ENCODE measurements around the gene TTC39C.

- no peak for TF ChIP-seq CTCF (IDR thresholded peaks at IDR 0.05)
- TF ChIP-seq ZFX (IDR thresholded peaks at IDR 0.05; ENCODE audit: borderline replicate concordance), result no peak
These were observed 163.1 kb downstream of the TTC39C start for GRCh38 chr18:24177499-24178133.

All from 22Rv1 (cell line).